ENCODE measurements around the gene FANCD2OS.
"Not testable (repeated sequence)": the region's sequence is repeated elsewhere in the genome, so short reads cannot be mapped to it uniquely, and the experiment has no call there.

GRCh38 chr3:10091387-10091786 lies 16.7 kb downstream of the FANCD2OS start:
- TF ChIP-seq POLR2A (IDR thresholded peaks at IDR 0.05; ENCODE audit: low read depth, low read length); CTCF (IDR thresholded peaks at IDR 0.05; ENCODE audit: extremely low read depth in 1 of 2, insufficient read depth in 1 of 2, low read depth in 1 of 2, low read length in 2 of 2); FOS (IDR thresholded peaks at IDR 0.05; ENCODE audit: borderline replicate concordance, insufficient read depth, low read length); GATA2 (IDR thresholded peaks at IDR 0.05; ENCODE audit: insufficient read depth, insufficient read length, low read depth, low read length); POLR2AphosphoS5 (IDR thresholded peaks at IDR 0.05; ENCODE audit: insufficient read depth, low read depth, low read length); EZH2 (IDR thresholded peaks at IDR 0.05; ENCODE audit: borderline replicate concordance, low read depth, low read length, severe bottlenecking); MYC (IDR thresholded peaks at IDR 0.05; ENCODE audit: low read depth, low read length): not testable (repeated sequence)
- TF ChIP-seq, protein P1, sequence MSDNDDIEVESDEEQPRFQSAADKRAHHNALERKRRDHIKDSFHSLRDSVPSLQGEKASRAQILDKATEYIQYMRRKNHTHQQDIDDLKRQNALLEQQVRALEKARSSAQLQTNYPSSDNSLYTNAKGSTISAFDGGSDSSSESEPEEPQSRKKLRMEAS (IDR thresholded peaks at IDR 0.05; ENCODE audit: insufficient read depth, insufficient read length): not testable (repeated sequence)
